ENCODE data around the gene MYOM1.
"Not testable (repeated sequence)": the region's sequence is repeated elsewhere in the genome, so short reads cannot be mapped to it uniquely, and the experiment has no call there.

Gene MYOM1

DNA sequence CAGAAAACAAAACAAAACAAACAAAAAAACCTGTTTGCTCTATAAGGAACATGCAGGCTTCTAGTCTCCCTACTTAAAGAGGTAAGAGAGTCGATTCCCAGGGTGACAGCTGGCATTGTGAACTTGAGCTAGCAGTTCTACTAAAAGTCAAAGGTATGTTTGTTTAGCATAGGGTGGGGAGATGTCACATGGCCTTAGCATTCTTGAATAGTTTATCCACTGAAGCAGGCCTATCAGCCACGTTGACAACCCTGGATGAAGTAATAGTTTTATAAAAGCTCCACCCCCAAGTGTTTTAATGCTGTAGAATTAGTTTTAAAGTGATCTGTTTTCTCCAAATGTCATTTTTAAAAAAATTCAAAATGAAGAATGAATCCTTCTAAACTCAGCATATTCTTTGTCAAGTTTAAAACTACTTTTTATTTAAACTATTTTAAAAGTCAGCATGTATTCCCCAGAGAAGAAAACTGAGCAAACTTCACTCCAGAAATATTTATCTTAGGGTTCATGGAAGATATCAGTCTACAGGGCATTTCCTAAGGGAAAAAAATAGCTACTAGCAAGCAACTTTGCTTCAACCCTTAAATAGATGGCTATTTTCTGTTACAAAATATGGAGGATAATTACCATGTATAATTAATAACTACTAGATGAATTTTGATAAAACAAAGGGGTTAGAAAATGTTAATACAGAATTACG lies 1.7 kb downstream of the MYOM1 start:
- FAIRE-seq: peak; percentile 96

DNA sequence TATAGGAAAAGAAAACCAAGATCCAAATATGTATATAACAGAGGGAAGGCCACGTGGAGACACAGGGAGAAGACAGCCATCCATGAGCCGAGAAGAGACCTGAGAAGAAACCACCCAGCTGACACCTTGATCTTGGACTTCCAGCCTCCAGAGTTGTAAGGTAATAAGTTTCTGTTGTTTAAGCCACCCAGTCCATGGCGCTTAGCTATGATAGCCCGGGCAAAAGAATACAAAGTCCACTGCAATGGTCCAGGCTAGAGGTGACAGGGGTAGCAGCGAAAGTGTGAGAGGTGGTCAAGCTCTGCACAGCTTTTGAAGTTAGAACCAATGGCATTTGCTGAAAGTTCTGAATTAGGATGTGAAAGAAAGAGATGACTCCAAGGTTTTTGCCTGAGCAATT lies 2.8 kb downstream of the MYOM1 start:
- FAIRE-seq: no peak

DNA sequence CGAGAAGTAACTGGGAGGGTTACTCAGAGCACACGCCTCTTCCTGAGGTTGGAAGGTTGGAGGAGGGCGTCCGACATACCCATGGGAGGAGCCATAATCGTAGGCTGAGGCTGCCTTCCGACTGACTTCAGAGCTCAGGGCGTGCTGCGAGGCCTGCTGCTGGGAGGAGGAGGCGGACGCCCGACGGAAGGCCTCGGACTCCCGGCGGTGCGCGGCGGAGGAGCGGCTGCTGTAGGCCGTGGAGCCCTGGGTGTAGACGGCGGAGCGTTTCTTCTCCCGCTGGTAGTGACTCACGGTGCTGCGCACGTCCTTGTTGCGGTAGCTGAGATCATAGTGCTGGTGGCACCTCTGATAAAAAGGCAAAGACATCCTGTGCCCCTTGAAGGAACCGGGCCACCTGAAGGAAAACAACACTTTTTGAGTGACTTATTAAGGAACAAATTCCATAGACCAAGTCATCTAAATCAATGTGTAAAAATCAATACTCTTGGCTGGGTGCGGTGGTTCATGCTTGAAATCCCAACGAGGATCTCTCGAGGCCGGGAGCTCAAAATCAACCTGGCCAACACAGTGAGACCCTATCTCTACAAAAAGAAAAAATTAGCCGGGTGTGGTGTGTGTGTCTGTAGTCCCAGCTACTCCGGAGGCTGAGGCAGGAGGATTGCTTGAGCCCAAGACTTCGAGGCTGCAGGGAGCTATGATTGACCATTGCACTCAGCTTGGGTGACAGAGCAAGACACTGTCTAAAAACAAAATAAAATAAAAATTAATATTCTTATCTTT lies 4.7 kb downstream of the MYOM1 start:
- no peak for FAIRE-seq

DNA sequence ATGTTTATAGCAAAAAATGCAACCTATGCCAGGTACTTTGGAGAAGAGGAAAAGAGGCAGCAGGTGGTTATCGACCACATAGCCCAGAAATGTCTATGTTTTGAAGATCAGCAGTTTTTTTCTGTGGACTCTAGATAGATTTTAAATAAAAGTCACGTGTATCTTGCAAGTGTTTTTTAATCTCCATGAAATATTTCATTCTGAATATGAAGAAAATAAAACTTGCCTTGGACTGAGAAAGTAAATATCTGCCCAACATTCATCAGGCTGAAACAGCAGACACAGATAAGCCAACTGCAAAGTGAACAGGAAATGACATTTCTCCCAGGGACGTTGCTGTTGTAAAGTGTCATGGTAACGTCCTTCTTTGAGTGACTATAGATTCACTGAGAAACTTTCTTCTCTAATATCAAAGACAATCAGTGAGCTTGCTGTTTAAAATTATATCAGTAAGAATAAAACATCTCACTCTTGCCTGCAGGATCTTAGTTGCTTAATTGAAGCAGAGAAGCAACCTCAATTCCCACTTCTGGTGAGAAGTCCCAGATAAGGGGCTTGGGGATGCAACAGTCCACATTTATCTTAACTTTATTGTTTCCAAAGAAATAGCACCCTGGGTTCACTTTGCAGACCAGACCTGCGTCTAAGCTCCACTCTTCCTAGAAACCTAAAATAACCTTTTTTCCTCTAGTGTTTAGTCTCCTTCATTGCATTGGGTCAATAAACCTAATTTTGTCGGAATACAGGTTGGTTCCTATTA lies 6.3 kb downstream of the MYOM1 start:
- peak; percentile 60 for FAIRE-seq

DNA sequence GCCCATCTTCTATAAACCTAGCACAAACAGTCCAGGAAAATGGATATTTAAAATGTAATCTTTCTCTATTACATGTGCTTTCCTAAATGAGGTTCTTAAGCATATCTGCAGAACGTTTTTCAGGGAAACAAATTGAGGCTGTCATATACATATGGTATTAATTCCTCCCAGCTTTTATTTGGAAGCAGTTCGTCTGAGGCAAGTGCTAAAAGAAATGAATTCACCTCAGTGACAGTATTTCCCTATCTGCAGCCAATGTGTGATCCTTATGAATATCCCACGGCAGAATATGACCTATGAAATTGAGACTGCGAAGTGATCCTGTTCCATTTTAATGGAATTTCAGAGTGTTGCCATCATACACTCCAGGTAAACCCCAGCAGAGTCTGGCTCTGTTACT lies 7.1 kb downstream of the MYOM1 start:
- FAIRE-seq: no peak

DNA sequence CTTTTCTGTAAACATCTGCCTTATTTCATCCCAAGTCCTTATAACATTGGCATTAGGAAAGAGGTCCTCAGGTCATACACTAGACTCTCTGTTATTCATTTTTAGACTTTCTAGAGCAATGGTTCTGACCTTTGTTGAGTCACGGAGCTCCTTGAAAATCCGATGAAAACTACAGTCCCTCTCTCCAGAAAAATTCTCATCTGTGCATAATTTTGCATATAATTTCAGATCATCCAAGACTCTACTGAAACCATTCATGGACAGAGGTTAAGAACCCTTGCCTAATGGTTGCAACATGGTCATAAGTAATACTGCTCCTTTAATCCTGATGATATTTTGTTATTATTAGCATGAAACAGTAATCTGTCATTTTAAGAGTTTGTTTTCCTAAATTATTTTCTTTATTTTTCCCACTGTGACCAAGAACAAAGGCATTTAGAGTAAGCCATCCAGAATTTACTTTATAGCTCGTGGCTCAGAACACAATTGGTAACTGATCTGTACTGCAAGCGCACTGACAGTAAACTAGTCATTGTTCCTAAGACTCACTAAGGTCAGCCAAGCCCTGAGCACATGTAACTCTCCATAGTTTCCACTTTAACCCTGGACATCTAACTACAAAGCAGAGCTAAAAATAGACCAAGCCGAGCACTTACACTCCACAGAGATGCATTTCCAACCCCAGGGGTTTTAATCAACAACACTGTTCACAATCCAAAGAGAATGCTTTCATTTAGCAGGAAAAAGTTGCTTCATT lies 8.4 kb downstream of the MYOM1 start:
- no peak for FAIRE-seq

DNA sequence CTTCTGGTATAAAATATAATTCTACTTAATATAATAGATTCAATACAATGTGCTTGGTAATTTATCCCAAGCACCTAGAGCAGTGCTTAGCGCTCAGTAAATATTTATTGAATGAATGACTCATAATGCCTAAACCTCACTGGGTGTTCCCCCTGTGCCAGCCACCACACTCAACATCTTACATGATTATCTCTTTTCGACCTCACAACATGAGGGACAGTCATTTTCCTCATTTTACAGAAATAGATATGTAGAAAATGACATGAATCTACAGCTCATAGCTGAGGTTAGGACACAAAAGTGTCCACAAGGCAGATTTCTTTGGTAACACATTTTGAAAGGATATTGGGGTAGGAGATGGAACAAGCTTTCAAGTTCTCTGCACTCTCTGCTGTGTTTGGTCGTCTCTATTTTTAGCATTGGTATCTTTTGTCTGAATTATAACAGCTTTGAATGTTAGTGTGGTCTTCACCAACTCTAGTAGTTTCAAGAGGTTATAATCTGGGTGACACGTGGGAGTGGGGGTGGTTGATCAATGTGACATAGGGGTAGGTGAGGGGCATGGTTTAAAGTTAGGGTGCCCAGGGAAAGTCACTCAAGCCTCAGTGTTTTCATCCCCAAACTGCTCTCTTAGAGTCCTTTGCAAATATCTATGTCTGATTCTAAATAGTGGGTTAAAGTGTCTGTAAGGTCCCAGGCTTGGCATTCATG lies 9.8 kb downstream of the MYOM1 start:
- no peak for FAIRE-seq

DNA sequence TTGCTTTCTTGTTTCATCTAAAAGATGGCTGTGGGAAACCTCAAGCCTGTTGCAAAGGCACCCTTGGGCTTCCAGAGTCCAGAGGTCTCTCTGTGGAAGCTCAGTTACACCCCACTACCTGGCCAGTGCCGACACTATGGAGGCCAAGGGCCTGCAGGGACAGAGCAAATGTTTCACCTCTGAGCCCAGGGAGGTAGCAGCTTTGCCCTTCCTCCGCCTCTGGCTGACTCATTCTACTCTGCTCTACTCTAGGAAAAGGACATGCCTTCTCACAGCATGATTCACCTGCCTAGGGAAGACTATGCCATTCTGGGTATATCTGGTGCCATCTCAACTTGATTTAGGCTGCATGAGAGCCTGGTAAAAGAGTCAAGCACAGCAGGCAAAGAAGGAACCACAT lies 12.2 kb downstream of the MYOM1 start:
- no peak for FAIRE-seq

DNA sequence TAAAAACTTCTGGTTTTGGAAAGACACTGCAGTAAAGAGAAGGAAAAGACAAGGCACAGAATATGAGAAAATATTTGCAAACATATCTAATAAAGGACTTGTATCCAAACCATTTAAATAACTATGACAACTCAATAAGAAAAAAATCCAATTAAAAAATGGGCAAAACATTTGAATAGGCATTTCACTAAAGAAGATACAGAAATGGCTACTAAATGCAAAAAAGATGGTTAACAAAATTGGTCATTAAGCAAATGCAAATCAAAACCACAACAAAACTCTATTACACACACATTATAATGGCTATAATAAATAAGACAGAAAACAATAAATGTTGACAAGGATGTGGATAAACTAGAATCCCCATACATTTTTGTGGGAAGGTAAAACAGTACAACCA lies 14.5 kb downstream of the MYOM1 start:
- FAIRE-seq: no peak

DNA sequence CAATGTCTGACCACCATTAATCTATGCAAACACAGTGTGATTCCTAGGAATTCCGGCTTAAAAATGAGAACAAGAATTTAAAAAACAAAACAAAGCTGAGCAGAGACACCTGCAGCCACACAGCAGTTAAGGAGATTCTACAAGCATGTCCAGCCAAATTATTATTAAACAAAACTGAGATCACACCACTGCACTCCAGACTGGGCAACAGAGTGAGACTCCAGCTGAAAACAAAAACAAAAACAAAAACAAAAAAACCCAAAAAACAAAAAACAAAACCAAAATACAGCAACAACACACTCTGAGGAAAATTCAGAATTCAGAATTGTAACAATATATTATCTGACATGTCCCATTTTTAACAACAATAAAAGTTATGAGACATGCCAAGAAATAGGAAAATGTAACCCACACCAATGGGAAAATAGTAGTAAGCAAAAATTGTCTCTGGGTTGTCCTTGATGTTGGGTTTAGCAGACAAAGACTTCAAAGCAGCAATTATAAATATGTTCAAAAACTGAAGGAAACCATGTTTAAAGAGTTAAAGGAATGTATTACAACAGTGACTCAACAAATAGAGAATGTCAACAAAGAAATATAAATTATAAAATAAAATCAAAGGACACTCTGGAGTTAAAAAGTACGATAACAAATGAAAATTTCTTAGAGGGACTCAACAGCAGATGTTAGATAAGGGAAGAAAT lies 19.7 kb downstream of the MYOM1 start:
- FAIRE-seq: peak; percentile 21

DNA sequence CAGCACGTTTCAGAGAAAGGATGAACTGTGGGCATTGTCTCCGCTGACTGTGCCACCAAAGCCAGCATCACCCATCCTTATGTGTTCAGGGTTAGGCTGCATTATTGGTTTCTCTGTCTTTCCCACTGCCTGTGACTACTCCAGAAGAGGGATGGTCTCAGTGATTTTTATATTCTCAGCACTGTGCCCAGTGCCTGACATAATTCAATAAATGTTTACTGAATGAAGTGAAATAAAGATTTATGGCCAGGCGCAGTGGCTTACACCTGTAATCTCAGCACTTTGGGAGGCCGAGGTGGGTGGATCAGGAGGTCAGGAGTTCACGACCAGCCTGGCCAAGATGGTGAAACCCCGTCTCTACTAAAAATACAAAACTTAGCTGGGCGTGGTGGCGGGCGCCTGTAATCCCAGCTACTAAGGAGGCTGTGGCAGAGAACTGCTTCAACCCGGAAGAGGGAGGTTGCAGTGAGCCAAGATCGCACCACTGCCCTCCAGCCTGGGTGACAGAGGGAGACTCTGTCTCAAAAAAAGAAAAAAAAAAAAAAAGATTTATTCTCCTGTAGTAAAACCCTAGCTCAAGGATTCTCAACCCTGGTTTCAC lies 21.4 kb downstream of the MYOM1 start:
- FAIRE-seq: not testable (repeated sequence)

DNA sequence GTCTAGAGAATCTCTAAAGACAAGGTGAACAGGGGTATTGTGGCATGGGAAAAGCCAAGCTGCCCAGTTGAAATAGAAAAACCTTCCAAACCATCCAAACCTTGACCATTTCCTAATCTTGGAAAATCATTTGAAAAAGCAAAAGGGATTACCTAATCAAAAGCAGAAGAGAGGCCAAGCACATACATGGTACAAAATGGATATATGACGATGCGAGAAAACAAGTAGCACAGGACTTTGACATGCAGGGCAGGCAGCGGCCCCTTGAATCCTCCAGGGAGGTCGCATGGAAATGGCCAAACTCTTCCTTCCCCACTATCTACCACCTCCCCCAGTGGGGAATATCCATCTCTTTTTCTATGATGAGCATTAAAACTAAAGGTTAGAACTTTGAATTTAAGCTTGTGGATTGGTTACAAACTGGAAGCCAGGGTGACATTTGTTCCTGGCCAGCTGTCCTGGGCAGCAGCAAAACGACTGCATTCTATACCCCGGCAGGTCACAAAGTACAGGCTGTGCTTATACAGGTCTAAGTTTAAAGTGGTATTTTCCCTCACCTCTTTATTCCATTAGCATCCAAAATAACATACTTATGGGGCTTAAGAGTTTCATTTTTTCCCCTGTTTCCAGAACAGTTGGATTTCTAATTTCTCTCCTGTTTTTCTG lies 24.7 kb downstream of the MYOM1 start:
- FAIRE-seq: no peak

DNA sequence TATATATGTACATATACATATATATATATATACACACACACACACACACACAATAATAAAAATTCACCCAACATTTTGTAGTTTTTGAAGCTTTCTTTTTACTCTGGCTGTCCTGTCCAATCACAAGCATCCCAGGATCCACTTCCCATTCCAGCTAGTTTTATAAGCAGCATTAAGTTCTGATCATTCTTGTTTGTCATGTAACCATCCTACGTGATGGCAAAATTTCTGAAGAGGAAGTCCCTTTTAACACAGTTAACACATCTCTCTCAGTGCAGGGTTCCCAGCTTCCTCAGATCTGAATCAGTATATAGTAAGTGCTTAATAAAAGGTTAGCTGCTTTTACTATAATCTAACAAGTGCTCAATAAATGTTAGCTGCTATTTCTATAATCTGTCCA lies 26.4 kb downstream of the MYOM1 start:
- FAIRE-seq: no peak

DNA sequence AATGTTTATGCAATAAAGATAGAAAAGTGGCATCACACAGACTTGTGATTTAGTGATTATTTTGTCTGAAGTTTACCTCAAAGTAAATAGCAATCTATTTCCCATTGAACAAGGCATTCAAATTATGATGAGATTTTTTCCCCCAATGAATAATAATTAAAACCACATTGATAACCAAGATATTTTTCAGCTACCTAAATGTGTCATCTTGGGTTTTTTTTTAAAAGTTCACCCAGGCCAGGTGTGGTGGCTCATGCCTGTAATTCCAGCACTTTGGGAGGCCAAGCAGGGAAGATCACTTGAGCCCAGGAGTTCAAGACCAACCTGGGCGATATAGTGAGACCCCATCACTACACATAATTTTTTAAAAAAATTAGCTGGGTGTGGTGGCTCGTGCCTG lies 27.0 kb downstream of the MYOM1 start:
- FAIRE-seq: peak; percentile 61

DNA sequence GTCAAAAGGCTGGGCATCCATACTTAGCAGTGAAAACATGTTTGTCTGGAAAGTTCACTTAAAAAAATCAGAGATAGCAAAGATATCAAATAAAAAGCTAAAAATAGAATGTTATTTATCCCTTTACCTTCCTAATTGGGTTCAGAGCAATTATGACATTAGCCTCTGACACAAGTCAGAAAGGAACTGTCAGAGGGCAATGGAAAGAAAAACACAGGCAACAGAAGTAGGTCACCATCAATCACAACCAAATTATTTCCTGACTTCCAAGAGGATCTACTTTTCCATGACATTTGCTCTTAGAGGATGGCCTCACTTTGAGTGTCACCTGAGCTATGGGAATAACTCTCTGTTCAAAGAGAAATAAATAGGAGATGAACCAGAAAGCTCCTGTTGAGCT lies 27.5 kb downstream of the MYOM1 start:
- FAIRE-seq: no peak

DNA sequence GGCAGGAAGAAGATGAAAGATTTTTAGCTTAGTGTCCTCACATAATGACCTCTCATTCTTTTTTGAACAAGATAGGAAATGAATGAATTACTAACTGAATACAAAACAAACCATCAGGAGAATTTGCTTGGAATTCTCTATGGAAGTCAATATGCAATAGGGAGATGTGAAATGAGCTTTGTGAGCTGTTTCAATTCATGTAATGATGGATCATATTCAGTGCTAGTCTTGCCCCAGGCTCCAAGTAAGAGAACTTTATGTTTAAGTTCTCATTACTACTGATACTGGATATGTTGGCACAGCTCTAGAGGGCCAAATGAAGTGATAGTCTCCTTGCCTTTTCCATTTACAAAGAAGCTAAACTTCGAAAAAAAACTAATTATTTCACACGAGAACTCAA lies 29.2 kb downstream of the MYOM1 start:
- FAIRE-seq: no peak

DNA sequence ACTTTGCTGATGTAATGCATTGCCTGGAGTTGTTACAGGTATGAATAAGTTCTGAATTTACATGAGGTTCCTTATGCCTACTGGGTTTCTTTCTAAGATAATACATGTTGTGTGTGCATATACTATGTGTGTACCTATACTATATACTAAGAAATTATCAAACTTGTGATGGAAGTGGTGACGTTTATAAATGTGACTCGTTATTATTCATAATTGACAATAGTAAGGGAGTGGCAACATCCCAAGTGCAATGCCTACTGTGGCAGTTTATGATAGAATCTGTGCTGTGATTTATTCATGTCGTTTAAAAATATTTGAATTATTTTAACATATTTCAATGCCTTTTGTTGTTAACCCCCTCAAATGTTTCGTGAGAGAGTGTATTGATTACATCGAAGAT lies 29.9 kb downstream of the MYOM1 start:
- FAIRE-seq: no peak

DNA sequence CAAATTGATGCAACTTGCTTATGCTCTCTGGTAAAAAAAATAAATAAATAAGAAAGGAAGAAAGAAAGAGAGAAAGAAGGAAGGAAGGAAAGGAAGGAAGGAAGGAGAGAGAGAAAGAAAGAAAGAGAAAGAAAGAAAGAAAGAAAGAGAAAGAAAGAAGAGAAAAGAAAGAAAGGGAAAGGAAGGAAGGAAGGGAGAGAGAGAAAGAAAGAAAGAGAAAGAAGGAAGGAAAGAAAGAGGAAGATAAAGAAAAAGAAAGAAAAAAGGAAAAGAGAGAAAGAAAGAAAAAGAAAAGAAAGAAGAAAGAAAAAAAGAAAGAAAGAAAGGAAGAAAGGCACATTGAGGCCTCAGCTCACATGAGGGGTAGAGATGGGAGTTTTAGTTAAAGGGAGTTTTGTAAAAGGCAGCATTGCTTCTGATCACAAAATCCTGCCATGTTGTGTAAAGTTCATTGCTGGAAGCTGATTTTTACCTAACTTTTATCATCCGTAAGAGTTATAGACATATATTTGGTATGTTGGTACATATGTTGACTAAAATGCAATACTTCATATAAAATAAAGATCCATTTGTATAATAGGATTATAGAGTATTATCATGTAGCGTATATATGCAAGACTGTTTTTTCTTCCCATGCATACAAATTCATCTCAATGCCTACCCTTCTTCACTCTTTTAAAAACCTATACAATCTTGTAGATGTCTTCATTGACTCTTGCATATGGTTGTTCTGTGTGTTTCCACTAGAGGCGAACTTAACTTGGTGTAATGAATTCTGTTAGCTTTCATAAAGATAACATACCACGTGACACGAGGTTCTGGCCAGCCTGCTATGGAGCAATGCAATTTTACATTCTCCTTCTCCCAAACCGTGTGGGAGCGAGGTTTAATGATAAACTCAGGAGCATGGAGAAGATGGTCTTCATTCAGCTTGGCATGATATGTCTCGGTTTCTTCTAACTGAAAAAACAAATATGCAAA lies 32.8 kb downstream of the MYOM1 start:
- FAIRE-seq: no peak

DNA sequence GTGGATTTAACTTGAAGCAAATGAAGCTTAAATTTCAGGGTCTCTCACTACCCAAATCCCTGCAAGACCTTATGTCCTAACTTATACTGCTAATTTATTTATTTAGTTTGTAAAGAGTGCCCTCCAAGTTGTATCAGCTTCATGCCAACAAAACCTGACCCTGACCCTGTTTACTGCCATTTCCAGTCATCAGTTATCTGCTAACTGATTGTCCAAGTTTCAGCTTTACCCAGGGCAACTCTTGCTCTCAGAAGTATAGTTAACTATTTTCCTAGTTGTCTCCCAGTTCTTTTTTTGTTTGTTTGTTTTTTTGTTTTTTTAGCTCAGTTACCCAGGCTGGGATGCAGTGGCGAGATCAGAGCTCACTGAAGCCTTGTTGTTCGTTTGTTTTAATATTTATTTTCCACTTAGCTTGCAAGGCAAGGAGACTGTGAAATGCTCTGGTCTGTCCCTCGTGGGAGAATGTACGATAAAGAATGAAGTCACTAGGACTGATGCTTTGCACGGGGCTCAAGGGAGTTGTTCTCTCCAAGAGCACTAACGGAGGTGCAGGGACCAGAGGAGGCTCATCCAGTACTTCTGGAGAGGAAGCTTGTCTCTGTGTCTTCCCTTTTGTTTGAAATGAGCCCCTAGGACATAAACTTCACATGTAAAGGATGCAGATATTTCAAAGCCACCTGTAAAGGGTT lies 35.3 kb downstream of the MYOM1 start:
- FAIRE-seq: no peak
